WTC11 (cell line): ENCODE data around the gene TRPM8.

Experiments
- TEAD4 ChIP-seq: sonication (generic); formaldehyde crosslinking; IDR thresholded peaks from 2 replicates; pipeline ENCODE4 v1.8.0; 2022; ENCODE audit warnings: mild to moderate bottlenecking, missing genetic modification reagents
- ZNF121 ChIP-seq: sonication (generic); formaldehyde crosslinking; IDR thresholded peaks from 2 replicates; pipeline ENCODE4 v1.8.0; 2023; ENCODE audit warnings: missing genetic modification reagents
- ZNF232 ChIP-seq: sonication (generic); formaldehyde crosslinking; IDR thresholded peaks from 2 replicates; pipeline ENCODE4 v1.8.0; 2022; ENCODE audit warnings: mild to moderate bottlenecking, missing genetic modification reagents
- ZNF263 ChIP-seq: sonication (generic); formaldehyde crosslinking; IDR thresholded peaks from 2 replicates; pipeline ENCODE4 v1.8.1; 2022; ENCODE audit warnings: low read depth, mild to moderate bottlenecking, moderate library complexity, missing genetic modification reagents
- TF ChIP-seq, protein P1 (sequence below): sonication (generic); formaldehyde crosslinking; IDR thresholded peaks from 2 replicates; pipeline ENCODE4 v1.8.1; 2022; ENCODE audit warnings: missing genetic modification reagents, borderline replicate concordance
- TF ChIP-seq, protein P2 (sequence below): sonication (generic); formaldehyde crosslinking; conservative IDR thresholded peaks from 2 replicates; pipeline ENCODE4 v1.8.1; 2022; ENCODE audit warnings: mild to moderate bottlenecking, missing genetic modification reagents
- TF ChIP-seq, protein P3 (sequence below): fragments of 200-600 bp; IDR thresholded peaks from 2 replicates; pipeline ENCODE4 v1.8.0; 2022; ENCODE audit warnings: antibody characterized with exemption
- TF ChIP-seq, protein P4 (sequence below): fragments of 250-450 bp; sonication (Bioruptor Pico); IDR thresholded peaks from 2 replicates; pipeline ENCODE4 v1.9.0; 2021; ENCODE audit warnings: mild to moderate bottlenecking
- TF ChIP-seq, protein P5 (sequence below): sonication (generic); formaldehyde crosslinking; IDR thresholded peaks from 2 replicates; pipeline ENCODE4 v1.8.0; 2022; ENCODE audit warnings: mild to moderate bottlenecking, missing genetic modification reagents
- TF ChIP-seq, protein P6 (sequence below): sonication (generic); formaldehyde crosslinking; IDR thresholded peaks from 2 replicates; pipeline ENCODE4 v1.8.0; 2022; ENCODE audit warnings: mild to moderate bottlenecking, missing genetic modification reagents
- TF ChIP-seq, protein P7 (sequence below): sonication (generic); formaldehyde crosslinking; conservative IDR thresholded peaks from 2 replicates; pipeline ENCODE4 v1.8.1; 2023; ENCODE audit warnings: mild to moderate bottlenecking, low read depth, missing genetic modification reagents, moderate library complexity

DNA sequence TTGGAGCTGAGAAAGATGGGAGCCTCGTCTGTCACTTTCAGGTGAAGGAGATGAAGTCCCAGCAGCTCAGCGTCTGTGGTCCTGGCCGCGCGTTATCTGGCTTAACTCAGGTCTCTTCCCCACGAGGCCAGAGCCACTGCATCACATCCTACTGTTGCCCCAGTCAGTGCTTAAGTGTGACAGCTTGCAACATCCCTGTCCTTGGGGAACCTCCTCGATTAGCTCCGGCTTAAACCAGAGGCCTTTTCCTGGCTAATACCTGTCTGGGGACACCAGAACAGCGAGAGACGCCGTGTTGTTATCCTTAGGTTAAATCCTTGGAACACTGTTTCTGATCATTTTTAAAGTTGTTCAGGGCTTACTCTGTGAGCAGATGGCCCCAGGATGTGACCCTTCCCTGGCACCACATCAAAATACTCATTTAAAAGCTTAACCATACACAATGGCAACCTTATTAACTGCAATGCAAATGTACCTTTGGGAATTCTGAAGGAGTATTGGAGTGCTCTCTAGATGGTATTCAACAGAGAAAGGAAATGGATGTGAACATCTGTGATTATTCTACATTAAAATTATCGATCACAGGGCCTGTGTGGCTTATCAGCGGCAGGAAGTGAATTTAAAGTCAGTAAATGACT, 72.2 kb downstream of the TRPM8 start:
- TF ChIP-seq, protein P1, sequence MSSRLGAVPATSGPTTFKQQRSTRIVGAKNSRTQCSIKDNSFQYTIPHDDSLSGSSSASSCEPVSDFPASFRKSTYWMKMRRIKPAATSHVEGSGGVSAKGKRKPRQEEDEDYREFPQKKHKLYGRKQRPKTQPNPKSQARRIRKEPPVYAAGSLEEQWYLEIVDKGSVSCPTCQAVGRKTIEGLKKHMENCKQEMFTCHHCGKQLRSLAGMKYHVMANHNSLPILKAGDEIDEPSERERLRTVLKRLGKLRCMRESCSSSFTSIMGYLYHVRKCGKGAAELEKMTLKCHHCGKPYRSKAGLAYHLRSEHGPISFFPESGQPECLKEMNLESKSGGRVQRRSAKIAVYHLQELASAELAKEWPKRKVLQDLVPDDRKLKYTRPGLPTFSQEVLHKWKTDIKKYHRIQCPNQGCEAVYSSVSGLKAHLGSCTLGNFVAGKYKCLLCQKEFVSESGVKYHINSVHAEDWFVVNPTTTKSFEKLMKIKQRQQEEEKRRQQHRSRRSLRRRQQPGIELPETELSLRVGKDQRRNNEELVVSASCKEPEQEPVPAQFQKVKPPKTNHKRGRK (CRISPR knock-in tag): no peak
- TF ChIP-seq, protein P2, sequence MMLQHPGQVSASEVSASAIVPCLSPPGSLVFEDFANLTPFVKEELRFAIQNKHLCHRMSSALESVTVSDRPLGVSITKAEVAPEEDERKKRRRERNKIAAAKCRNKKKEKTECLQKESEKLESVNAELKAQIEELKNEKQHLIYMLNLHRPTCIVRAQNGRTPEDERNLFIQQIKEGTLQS (CRISPR knock-in tag): no peak
- TF ChIP-seq, protein P3, sequence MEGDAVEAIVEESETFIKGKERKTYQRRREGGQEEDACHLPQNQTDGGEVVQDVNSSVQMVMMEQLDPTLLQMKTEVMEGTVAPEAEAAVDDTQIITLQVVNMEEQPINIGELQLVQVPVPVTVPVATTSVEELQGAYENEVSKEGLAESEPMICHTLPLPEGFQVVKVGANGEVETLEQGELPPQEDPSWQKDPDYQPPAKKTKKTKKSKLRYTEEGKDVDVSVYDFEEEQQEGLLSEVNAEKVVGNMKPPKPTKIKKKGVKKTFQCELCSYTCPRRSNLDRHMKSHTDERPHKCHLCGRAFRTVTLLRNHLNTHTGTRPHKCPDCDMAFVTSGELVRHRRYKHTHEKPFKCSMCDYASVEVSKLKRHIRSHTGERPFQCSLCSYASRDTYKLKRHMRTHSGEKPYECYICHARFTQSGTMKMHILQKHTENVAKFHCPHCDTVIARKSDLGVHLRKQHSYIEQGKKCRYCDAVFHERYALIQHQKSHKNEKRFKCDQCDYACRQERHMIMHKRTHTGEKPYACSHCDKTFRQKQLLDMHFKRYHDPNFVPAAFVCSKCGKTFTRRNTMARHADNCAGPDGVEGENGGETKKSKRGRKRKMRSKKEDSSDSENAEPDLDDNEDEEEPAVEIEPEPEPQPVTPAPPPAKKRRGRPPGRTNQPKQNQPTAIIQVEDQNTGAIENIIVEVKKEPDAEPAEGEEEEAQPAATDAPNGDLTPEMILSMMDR: no peak
- TF ChIP-seq, protein P4, sequence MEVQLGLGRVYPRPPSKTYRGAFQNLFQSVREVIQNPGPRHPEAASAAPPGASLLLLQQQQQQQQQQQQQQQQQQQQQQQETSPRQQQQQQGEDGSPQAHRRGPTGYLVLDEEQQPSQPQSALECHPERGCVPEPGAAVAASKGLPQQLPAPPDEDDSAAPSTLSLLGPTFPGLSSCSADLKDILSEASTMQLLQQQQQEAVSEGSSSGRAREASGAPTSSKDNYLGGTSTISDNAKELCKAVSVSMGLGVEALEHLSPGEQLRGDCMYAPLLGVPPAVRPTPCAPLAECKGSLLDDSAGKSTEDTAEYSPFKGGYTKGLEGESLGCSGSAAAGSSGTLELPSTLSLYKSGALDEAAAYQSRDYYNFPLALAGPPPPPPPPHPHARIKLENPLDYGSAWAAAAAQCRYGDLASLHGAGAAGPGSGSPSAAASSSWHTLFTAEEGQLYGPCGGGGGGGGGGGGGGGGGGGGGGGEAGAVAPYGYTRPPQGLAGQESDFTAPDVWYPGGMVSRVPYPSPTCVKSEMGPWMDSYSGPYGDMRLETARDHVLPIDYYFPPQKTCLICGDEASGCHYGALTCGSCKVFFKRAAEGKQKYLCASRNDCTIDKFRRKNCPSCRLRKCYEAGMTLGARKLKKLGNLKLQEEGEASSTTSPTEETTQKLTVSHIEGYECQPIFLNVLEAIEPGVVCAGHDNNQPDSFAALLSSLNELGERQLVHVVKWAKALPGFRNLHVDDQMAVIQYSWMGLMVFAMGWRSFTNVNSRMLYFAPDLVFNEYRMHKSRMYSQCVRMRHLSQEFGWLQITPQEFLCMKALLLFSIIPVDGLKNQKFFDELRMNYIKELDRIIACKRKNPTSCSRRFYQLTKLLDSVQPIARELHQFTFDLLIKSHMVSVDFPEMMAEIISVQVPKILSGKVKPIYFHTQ: no peak
- TF ChIP-seq, protein P5, sequence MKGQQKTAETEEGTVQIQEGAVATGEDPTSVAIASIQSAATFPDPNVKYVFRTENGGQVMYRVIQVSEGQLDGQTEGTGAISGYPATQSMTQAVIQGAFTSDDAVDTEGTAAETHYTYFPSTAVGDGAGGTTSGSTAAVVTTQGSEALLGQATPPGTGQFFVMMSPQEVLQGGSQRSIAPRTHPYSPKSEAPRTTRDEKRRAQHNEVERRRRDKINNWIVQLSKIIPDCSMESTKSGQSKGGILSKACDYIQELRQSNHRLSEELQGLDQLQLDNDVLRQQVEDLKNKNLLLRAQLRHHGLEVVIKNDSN (CRISPR knock-in tag): no peak
- TF ChIP-seq TEAD4 (CRISPR knock-in tag) (no peak), ZNF121 (CRISPR knock-in tag) (no peak), ZNF232 (CRISPR knock-in tag) (no peak), ZNF263 (no peak)
- TF ChIP-seq, protein P6, sequence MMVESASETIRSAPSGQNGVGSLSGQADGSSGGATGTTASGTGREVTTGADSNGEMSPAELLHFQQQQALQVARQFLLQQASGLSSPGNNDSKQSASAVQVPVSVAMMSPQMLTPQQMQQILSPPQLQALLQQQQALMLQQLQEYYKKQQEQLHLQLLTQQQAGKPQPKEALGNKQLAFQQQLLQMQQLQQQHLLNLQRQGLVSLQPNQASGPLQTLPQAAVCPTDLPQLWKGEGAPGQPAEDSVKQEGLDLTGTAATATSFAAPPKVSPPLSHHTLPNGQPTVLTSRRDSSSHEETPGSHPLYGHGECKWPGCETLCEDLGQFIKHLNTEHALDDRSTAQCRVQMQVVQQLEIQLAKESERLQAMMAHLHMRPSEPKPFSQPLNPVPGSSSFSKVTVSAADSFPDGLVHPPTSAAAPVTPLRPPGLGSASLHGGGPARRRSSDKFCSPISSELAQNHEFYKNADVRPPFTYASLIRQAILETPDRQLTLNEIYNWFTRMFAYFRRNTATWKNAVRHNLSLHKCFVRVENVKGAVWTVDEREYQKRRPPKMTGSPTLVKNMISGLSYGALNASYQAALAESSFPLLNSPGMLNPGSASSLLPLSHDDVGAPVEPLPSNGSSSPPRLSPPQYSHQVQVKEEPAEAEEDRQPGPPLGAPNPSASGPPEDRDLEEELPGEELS: no peak
- TF ChIP-seq, protein P7, sequence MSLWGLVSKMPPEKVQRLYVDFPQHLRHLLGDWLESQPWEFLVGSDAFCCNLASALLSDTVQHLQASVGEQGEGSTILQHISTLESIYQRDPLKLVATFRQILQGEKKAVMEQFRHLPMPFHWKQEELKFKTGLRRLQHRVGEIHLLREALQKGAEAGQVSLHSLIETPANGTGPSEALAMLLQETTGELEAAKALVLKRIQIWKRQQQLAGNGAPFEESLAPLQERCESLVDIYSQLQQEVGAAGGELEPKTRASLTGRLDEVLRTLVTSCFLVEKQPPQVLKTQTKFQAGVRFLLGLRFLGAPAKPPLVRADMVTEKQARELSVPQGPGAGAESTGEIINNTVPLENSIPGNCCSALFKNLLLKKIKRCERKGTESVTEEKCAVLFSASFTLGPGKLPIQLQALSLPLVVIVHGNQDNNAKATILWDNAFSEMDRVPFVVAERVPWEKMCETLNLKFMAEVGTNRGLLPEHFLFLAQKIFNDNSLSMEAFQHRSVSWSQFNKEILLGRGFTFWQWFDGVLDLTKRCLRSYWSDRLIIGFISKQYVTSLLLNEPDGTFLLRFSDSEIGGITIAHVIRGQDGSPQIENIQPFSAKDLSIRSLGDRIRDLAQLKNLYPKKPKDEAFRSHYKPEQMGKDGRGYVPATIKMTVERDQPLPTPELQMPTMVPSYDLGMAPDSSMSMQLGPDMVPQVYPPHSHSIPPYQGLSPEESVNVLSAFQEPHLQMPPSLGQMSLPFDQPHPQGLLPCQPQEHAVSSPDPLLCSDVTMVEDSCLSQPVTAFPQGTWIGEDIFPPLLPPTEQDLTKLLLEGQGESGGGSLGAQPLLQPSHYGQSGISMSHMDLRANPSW (CRISPR knock-in tag): no peak
